ENCODE results near the gene TUBGCP2.
"Not testable (repeated sequence)": the region's sequence is repeated elsewhere in the genome, so short reads cannot be mapped to it uniquely, and the experiment has no call there.

The TUBGCP2 gene

DNA sequence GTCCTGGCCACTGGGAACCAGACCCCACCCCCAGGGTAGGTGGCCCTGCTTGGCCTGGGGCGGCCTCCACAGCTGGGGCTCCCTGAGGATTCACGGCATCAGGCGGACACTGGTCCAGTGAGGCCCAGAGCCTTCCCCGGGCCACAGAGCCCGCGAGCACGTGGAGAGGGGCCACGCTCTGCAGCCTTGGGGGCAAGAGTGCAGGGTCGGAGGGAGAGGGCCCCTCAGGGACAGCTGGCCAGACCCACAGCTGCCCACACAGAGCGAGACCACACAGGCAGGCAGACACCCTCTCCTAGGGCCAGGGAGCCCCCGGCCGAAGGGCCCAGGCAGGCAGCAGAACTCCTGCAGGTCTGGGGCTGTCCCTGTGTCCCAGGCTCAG is 60.3 kb downstream of the TUBGCP2 start:
- no peak for DNase-seq (ENCODE audit: low read depth in 2 of 2)

DNA sequence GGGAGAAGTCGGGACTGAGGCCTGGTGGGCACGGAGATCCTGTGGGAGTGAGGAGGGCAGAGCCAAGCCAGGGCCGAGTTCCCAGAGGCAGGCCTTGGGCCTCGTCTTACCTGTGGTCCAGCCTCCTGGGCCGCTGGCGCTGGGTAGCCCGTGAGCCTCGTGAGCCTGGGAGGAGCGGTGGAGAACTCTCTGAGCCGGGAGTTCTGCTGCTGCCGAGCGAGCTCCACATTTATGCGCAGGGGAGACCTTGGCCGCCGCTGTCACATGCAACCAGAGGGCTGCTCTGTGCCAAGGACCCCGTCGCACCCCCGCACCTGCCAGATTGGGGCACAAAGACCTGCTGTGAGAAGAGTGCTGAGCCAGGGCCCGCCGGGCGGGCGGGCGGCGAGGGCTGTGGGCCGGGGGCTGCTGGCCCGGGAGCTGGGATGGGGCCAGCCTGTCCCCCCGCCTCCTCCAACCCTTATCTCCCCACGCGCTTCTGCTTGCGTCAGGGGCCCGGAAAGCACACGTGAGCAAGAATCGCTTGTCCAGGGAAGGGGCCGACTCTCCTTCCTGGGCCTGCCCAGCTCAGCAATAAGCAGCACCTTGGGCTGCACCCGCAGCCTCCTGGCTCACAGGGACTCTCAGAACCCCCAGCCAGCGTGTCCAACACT is 60.9 kb downstream of the TUBGCP2 start:
- DNase-seq (ENCODE audit: low read depth in 2 of 2) = no peak

DNA sequence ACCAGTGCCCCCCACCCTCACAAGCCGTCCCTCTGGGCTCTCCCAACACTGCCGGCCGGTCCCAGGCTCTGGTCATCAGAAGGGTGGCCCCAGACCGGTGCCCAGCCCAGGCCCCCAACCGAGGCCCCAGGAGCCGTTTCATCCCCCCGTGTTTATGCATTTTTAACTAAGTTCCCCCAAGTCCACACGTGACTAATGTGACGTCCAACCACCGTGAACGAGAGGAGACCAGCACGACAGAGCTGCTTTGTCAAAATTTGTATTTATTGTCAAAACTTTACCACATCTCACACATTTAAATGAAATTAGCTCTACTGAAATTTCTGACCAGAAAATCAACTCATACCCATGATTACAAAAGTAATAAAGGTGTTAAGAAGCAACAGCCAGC is 62.4 kb downstream of the TUBGCP2 start:
- no peak for DNase-seq (ENCODE audit: low read depth in 2 of 2)

DNA sequence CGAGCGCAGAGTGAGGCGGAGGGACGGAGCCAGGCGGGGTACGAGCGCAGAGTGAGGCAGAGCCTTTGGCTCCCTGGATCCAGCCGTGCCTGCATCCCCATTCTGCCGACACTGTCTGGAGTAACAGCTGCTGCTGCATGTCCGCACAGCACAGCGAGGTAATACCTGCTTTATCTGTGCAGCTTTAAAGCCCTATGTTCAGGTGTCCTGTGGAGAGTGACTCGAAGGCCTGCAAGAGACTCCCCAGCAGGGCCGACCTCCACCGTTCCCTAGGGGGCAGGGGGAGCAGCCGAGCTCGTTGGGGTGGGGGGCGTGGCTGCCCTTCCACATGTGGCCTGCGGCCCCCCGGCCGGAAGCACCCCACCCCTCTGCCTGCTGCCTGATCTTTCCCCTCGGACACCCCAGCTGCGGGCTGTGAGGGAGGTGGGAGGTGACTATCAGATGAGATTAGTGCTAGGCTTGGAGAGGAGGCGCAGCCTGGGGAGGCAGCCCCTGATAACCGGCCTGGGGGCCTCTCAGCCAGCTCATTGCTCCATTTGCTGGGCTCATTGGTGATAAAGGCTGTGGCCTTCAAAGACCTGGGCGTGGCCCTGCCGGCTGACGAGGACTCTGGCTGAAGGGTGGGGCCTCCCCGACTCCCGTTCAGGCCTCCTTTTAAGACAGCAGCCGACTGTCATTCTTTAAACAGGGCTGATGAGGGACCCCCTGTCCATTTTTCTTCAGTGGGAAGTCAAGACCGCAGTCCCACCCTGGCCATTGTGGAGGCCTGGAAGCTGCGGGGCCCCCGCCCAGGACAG is 63.0 kb downstream of the TUBGCP2 start:
- no peak for DNase-seq (ENCODE audit: low read depth in 2 of 2)

DNA sequence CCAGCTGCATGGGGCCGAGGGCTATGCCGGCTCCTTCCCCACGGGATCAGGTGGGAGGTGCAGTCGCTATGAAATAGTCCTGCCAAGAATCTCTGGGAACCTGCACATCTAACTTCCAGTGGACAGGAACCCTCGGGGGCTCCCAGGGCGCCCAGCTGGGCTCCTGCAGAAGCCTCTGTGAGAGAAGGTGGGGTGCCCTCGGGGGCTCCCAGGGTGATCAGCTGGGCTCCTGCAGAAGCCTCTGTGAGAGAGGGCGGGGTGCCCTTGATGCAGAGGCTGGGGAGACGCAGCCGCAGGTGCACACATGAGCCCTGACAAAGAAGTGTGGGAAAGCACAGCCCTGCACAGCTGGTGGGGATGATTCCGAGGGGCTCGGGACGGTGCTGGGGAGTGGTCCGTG is 65.1 kb downstream of the TUBGCP2 start:
- DNase-seq (ENCODE audit: low read depth in 2 of 2) = no peak

DNA sequence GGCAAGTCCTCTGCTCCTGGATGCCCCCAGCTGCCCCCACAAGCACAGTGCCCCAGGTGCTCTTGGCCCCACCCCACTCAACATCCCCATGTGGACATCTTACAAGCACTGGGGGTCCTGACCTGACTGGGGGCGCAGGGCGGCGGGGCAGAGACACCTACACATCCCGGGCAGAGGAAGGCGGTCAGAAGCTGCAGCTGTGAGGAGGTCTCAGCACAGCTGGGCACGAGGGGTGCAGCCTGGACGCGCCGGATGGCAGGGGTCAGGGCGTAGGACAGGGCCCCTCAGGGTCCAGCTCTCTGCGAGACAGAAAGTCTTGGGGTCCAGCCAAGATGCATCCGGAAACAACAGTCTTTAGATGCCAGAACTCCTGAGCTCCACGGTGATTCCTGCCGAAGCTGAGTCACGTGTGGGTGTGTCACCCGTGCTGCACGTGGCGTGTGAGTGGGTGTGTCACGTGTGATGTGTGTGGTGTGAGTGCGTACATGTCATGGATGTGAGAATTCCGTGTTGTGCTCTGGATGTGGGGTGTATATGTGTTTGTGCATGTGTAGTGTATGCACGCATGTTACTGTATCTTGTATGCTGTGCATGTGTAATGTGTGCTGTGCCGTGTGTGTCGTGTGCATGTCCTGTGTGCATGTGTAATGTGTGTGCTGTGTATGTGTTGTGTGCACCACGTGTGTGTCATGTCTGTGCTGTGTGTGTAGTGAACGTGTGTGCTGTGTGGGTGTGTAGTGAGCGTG is 65.9 kb downstream of the TUBGCP2 start:
- no peak for DNase-seq (ENCODE audit: low read depth in 2 of 2)

DNA sequence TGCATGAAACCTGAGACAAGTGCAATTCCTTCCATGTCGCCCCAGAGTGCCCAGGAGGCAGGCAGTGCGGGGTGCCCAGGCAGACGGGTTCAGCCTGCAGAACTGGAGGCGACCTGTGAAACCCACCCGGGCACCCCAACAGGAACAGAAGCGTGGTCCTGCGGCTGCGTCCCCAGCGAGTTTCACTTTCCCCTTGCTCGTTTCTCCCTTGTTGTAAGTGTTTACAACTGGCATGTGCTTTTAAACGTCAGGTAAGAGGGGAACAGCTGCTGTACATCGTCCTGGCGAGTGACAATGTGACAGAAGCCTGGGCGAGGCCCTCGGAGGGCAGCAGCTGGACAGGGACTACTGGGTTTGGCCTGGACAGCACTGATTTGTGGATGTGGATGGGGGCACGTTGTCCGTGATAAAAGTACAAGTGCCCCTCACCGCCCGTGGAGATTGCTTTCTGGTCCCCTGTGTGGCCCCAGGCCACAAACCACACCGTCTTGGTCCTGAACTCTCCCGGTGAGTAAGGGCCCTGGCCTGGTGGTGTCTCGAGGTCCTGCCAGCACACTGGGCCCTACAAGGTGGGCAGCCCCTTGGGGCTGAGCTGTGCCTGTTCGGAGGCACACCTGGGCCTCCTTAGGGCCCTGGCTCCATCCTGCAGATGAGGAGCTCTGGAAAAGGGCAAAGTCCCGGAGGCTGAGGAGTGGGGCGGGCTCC is 67.0 kb downstream of the TUBGCP2 start:
- DNase-seq (ENCODE audit: low read depth in 2 of 2) = no peak

DNA sequence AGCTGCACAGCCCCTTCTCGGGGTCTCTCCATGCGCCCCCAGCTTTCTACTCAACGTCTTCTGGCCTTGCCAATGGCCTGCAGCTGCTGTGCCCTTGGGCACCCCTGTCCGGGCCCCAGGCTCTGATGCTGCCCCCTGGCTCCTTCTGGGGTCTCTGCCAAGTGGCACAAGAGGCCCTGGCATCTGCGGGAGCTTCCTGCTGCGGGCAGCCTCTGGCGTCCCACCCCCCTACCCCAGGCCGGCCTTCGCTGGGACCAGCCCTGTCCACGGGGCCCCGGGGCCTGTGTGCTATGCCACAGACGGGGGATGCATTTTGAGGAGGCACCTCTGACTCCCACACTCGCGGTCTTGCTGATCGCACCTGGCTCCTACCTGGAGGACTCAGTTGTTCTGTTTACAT is 68.7 kb downstream of the TUBGCP2 start:
- no peak for DNase-seq (ENCODE audit: low read depth in 2 of 2)

DNA sequence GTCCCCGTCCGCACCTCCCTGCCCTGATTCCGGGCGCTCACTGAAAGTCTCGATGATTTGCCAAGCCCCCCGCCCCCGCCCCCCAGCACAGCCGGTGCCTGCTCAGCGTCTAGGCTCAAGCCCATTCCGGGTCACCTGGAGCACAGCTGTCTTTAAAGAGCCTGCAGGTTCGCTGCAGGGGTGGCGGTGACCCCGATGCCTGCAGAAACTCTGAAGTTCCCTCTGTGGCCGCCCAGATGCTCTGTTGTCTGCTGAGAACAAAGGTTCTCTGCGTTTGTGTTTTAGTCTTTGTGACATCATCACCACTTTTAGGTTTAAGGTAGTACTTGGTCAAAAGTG is 70.2 kb downstream of the TUBGCP2 start:
- no peak for DNase-seq (ENCODE audit: low read depth in 2 of 2)

DNA sequence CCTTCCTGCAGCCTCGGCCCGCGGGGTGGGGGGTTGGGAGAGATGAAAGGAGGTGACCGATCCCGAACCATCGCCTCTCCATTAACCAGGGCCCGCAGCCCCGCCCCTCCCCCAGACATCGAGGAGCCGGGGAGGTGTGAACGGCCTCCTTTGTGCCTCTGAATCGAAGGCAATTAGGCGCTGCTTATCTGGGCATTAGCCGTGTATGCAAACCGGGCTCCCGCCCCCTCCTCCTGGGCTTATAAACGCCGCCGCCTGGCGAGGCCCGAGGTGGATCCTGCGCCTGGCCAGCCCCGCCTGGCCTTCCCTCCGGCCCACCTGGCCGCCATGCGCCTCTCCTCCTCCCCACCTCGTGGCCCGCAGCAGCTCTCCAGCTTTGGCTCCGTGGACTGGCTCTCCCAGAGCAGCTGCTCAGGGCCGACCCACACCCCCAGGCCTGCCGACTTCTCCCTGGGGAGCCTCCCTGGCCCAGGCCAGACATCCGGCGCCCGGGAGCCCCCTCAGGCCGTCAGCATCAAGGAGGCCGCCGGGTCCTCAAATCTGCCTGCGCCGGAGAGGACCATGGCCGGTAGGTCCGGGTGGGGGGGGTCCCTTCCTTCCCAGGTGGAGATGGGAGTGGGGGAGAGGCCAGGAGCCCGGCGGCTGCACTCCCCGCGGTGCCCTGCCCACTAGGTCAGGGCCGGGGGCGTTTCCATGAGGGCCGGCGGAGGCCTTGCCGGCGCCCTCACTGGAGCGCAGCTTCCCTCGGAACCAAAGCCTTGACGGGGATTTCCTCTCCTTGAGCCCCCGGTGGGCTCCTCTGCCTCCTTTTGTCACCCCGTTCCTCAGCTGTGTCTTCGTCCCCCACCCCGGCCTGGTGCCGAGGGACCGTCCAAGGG is 70.8 kb downstream of the TUBGCP2 start, which contains the start of gene VENTX:
Gene VENTX, plus strand, starts transcription at position 268 of the 878 bp plus-strand sequence. Its CDS starts 60 bp downstream, at position 328.
- DNase-seq (ENCODE audit: low read depth in 2 of 2) = no peak

DNA sequence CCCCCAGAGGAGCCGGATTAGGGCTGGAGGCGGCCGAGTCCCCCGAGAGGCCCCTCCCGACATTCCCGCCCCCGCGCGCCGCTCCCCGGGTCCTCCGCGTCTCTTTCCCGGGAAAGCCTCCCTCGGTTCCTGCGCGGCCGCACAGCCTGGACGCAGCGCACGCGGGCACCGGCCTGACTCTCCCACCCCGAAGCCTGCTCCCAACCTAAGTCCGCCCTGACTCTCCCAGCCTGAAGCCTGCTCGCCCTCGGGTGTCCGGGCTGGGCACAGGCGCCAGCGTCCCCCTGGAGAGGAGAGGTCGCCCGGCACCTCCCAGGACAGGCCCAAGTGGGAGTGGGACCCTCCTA is 71.5 kb downstream of the TUBGCP2 start:
- DNase-seq (ENCODE audit: low read depth in 2 of 2) = no peak

DNA sequence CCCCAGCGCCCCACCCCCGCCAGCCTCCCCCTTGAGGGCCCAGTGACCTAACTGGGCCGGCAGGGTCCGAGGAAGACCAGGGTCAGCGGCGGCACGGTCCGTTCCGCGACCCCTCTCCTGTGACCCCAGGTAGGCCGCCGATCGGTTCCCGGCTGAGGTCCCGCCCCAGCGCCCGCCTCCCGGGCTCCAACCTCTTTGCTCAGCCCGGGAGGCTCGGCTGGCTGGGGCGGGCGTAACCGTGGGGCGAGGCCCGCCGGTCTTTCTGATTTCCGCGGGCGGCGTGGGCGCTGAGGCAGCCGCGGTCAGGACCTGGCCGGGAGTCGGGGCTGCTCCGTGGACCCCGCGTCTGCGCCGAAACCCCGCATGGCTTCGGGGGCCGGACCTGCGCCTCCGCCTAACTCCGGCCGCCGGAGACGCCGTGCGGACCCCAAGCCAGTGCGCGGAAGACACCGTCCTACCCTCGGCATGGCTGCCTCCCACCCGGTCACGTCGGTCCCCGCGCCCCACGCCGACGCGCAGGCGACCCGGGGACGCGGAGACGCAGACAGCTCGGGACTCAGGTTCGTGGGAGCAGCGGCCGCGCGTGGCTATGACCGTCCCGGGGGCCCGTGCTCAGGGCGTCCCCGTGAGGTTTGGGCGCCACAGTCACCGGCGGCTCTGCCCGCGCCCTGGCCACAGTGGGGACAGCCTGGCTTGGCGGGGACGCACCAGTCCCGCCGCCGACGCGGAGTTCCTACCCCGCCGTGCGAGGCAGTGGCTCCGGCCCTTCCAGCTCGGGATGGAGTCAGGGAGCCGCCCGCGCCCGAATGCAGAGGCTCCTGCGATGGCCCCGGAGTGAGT is 72.1 kb downstream of the TUBGCP2 start:
- no peak for DNase-seq (ENCODE audit: low read depth in 2 of 2)

DNA sequence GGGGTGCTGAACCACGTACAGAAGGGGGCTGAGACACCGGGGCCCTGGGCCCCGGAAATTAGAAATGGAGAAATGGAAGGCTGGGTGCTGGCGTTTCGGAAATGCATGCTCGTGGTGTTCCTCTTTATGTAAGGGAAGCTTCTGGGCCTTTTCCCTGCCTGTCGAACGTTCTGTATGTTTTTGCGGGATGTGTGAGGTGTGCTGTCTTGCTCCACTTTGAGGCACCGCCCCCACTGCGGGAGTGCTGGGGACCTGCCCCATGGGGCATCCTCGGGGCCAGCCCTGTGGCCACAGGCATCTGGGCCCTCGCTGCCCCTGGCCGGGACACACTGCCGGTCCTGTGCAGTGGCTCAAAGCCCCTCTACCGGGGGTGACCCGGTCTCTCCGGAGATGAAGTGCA is 72.7 kb downstream of the TUBGCP2 start:
- no peak for DNase-seq (ENCODE audit: low read depth in 2 of 2)

DNA sequence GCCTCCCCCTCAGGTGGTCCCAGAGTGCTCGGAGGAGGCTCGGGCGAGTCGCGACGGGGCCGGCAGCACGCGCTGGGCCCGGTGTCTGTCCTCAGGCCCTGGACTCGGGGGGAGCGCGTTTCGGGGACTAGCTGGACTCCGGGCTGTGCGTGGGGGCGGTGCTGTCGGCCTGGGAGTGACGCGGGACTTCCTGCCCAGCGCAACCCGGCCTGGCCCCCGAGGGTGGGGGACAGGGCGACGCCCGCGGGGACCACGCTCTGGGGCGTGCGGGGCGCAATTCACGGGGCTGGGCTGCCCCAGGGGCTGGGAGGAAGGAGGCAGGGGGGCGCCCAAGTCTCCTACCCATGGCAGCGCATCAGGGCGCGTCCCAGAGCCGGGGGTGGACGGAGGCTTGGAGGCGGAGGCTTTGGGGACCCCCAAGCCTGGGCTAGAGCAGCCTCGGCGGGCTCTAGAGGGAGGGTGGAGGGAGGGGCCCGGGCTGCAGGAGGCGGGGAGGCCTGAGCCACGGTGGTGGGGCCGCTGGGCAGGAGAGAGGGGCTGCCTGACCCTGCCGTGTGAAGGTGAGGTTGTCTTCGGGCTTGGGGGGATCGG is 73.3 kb downstream of the TUBGCP2 start:
- DNase-seq (ENCODE audit: low read depth in 2 of 2) = no peak

DNA sequence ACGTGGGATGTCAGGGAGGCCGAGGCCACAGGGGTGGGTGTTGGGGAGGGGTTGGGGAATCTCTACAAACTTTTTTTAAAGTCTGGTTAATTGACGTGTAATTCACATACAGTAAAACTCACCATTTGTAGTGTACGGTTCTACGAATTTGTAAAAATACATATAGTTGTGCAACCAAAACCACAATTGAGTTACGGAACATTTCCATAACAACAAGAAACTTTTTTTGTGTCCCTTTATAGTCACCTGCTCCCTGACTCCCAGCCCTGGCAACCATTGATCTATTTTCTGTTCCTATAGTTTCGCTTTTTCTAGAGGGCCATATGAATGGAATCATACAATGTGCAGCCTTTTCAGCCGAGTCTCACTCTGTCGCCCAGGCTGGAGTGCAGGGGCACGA is 73.9 kb downstream of the TUBGCP2 start:
- DNase-seq (ENCODE audit: low read depth in 2 of 2) = not testable (repeated sequence)

DNA sequence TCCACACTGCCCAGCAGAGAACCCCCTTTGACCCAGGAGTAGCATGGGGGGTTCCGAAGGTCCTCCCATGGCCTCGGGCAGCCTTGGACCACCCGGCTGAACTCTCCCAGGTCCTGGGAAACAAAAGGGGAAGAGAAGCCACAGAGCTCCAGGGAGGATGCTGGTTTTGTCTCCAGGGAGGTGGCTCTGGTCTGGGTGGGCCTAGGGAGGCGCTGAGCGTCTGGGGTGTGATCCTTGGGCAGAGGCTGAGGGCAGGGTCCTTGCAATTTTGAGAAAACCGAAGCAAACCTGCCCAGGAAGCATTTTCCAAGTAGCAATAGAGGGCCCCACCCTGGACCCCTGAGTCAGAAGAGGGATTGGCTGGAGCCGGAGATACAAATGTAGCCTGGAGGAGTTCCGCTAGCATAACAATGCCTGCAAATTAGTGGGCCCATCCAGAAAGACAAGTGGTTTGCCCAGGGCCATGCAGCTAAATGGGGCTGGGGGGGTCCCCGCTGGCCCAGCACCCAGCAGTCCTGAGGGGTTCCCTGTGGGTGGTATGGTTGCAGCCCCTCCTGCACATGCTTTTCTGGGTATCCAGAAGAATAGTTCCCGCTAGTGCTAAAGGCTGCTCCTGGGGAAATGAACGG is 76.6 kb downstream of the TUBGCP2 start:
- DNase-seq (ENCODE audit: low read depth in 2 of 2) = no peak

DNA sequence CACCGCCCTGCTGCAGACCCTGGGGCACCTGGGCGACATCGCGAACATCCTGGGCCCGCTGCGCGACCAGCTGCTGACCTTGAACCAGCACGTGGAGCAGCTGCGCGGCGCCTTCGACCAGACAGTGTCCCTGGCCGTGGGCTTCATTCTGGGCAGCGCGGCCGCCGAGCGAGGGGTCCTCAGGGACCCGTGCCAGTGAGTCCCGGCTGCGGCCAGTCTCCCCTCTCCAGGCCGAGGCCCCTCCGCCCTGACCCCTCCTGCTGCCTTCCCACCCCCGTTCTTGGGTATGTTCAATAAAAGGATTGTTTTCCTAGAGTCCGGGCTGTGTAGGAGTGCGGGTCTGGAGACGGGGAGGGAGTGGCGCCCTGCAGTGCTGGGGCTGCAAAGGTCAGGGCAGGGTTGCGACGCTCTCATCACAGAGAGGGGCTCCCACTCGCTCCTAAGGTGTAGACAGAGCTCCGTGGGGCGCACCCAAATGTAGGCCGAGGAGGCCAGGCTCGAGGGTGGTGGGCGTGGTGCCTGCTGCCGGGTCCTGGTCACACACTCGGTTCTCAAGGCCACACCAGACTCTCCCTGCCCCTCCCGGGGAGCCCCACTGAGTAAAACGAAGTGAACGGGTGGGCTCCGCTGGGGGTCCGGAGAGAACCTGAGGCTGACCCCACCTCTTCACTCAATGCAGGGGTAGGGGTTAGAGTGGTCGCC is 77.3 kb downstream of the TUBGCP2 start:
- DNase-seq (ENCODE audit: low read depth in 2 of 2) = no peak

DNA sequence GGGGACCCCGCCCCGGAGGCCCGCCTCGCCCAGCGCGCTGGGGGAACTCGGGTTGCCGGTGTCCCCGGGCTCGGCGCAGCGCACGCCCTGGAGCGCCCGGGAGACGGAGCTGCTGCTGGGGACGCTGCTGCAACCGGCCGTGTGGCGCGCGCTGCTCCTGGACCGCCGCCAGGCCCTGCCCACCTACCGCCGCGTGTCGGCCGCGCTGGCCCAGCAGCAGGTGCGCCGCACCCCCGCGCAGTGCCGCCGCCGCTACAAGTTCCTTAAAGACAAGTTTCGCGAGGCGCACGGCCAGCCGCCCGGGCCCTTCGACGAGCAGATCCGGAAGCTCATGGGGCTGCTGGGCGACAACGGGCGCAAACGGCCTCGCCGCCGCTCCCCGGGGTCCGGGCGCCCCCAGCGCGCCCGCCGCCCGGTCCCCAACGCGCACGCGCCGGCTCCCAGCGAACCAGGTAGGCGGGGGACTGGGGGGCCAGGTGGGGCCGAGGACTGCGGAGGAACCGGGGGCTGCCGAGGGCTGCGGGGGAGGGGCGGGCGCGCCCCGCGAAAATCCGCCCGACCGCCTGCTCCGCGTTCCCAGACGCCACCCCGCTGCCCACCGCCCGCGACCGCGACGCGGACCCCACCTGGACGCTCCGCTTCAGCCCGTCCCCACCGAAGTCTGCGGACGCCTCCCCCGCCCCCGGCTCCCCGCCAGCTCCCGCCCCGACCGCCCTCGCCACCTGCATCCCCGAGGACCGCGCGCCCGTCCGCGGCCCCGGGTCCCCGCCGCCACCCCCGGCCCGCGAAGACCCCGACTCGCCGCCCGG is 78.1 kb downstream of the TUBGCP2 start:
- no peak for DNase-seq (ENCODE audit: low read depth in 2 of 2)

Data from fibroblast of skin of left quadriceps (primary cell).